Lung microvascular endothelial cell (primary cell): ENCODE measurements around the gene FAS. TPM values are rescaled to one million over a fixed set of nuclear protein-coding genes. Genes with fewer than 3 reads are reported as not detected.

Experiments used
- DNase-seq, 2 donors: peaks; one replicate each; pipeline versions ENCODE4 v3.0.0 to v3.0.0-alpha.2; 2010; ENCODE audit warnings: low read depth in 2 of 2
- total RNA-seq: library from RNA; depleted of rRNA; stranded (reverse); fragments of >200 nt; gene quantifications from 2 replicates; pipeline ENCODE4 v1.2.1, GENCODE V29; 2014

The FAS gene
- total RNA-seq, result 2.4 and 10.7 TPM in 2 replicates

GRCh38 chr10:88990384-88991160 lies at the start of gene FAS:
Gene FAS (plus strand): TSS chr10:88990798. CDS start chr10:88990877, 79 bp downstream.
- DNase-seq, result peak; percentile 27 to 61

GRCh38 chr10:88941026-88941425 lies 49.6 kb upstream of the FAS start:
- no peak for DNase-seq

GRCh38 chr10:88943778-88944177 lies 46.8 kb upstream of the FAS start:
- no peak for DNase-seq

- no peak for DNase-seq
These were observed 45.8 kb upstream of the FAS start for GRCh38 chr10:88944813-88945212.

GRCh38 chr10:88946200-88946599 lies 44.4 kb upstream of the FAS start:
- no peak for DNase-seq

GRCh38 chr10:88946965-88947590 lies 43.5 kb upstream of the FAS start:
- no peak for DNase-seq

GRCh38 chr10:88949051-88949450 lies 41.5 kb upstream of the FAS start:
- DNase-seq, result no peak

GRCh38 chr10:88949912-88950837 lies 40.4 kb upstream of the FAS start:
- peak in 1 of 2 donors; percentile 16 for DNase-seq

GRCh38 chr10:88952647-88953111 lies 37.9 kb upstream of the FAS start, which contains the start of gene ACTA2:
Gene ACTA2 (minus strand): TSS chr10:88952773. CDS start chr10:88948930, 3,843 bp downstream.
- DNase-seq, result no peak

GRCh38 chr10:88953662-88954061 lies 36.9 kb upstream of the FAS start:
- DNase-seq, result no peak

GRCh38 chr10:88954458-88955083 lies 36.0 kb upstream of the FAS start:
- DNase-seq, result no peak

- DNase-seq, result no peak
These were observed 33.2 kb upstream of the FAS start for GRCh38 chr10:88957381-88957780.

GRCh38 chr10:88958721-88959120 lies 31.9 kb upstream of the FAS start:
- DNase-seq, result no peak

GRCh38 chr10:88960802-88961201 lies 29.8 kb upstream of the FAS start:
- no peak for DNase-seq

GRCh38 chr10:88961266-88961665 lies 29.3 kb upstream of the FAS start:
- DNase-seq, result no peak

GRCh38 chr10:88962336-88962735 lies 28.3 kb upstream of the FAS start:
- no peak for DNase-seq

GRCh38 chr10:88963318-88963717 lies 27.3 kb upstream of the FAS start:
- DNase-seq, result no peak

GRCh38 chr10:88964360-88964759 lies 26.2 kb upstream of the FAS start:
- DNase-seq, result no peak

GRCh38 chr10:88964869-88965415 lies 25.7 kb upstream of the FAS start:
- no peak for DNase-seq

GRCh38 chr10:88966797-88967196 lies 23.8 kb upstream of the FAS start:
- DNase-seq, result no peak

- no peak for DNase-seq
These were observed 22.2 kb upstream of the FAS start for GRCh38 chr10:88968391-88968790.
